LHCN-M2 (cell line): ENCODE measurements around the gene SMG6. TPM values are rescaled to one million over a fixed set of nuclear protein-coding genes. Genes with fewer than 3 reads are reported as not detected.

Experiments used
- DNase-seq: peaks from one replicate; pipeline ENCODE4 v3.0.0-alpha.2; 2012; ENCODE audit warnings: low read depth
- total RNA-seq: library from RNA; depleted of rRNA; stranded (reverse); fragments of >200 nt; gene quantifications from 2 replicates; pipeline ENCODE4 v1.2.3, GENCODE V29; 2014

The SMG6 gene
- total RNA-seq, 1 experiment from 2014 or later, result 35.5 TPM

GRCh38 chr17:2033153-2033552, 270.4 kb downstream of the SMG6 start:
- no peak for DNase-seq

DNA sequence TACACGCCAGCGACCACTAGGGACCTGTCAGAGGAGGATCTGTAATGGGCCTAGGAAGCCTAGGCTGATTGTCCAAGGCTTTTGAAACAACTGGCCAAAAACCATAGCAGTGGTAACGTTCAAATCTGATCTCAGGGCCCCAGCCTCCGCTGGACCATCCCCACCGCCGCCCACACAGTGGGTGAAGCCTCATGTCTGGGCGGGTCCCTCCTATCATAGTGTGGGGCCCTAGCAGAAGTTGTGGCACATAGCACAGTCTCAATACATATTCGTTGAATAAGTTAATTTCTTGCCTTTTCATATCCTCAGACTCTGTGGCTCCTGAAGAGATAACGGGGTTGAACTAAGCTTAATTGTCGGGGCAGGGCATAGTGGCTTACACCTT, 272.8 kb downstream of the SMG6 start:
- no peak for DNase-seq

DNA sequence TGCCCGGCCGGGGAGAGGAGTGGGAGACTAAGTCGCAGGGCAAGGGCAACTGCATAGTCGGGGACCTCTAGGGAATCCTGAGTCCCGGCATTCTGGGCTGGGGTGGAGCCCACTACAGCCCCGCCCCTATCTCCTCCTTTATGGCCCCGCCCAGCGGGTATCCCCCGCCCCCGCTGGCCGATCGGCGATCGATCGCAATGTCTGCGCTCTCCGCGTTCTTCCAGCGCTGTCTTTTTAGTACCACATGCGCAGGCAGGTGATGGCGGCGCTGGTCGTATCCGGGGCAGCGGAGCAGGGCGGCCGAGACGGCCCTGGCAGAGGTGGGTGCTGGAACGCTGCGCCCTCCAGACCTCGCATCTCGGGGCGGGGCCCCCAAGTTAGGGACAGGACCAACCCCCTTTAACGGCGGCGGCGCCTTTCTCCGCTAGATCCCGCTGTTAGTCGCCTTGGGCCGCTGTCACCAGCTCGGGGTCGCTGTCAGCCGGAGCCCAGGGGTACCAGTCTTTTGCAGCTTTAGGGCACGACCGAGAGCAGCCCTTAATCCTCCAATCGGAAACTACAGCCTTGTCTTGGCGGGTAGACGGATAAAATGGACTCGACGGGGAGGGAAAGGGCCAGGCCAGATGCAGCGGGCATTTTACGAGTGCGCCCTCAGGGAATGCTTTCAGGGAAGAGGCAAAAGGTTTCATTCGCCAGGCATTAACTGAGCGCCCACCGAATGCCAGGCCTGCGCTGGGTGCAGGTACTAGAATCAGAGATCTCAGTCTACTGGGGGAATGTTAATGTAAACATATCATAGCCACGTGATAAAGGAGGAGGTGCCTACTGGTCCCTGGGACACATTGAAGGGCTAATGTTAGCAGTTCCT, 273.4 kb downstream of the SMG6 start, which contains the start of gene DPH1:
Gene DPH1 (plus strand): TSS at position 243 of the 868 bp plus-strand sequence. CDS start 17 bp downstream, at position 260.
- peak; percentile 89 for DNase-seq

- no peak for DNase-seq
Measured at GRCh38 chr17:2028737-2029136, 274.8 kb downstream of the SMG6 start.

- no peak for DNase-seq
Measured at GRCh38 chr17:2028234-2028614, 275.4 kb downstream of the SMG6 start.

GRCh38 chr17:2027528-2028233, 275.9 kb downstream of the SMG6 start:
- DNase-seq, result no peak

DNA sequence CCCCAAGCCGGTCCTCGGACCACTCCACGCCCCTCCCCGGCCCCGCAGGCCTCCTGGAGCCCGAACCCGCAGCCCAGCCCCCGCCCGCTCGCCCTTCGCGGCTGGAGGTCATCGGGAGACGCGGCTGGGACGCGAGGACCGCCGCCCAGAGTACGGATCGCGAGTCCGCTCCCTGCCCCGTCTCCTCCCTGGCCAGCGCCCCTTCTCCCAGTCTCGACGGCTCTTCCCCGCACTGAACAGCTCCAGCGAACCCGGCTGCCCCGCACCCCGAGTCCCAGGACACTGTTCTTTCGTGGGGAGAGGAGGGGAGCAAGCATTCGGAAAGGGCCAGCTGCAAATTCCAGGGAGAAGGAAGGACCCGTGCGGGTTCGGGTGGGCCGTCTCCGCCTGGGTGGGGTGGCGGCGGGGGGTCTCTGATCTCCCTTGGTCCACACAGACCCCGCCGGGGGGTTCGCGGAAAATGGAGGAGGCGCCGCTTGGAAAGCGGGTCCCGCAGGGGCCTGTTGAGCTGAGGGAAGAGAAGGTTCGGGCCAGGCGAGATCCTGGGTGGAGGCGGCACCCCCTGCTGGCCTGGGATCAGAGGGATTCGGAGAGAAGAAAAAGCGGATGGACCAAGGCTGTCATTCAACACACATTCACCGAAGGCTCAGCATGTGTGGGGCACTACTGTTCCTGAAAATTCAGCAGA, 277.8 kb downstream of the SMG6 start:
- DNase-seq, result peak; percentile 58

- DNase-seq, result peak; percentile 44
Measured at GRCh38 chr17:2025220-2025621, 278.4 kb downstream of the SMG6 start, which contains the start of gene RTN4RL1. RTN4RL1 (minus strand) TSS chr17:2025334; CDS start chr17:2024865, 469 bp downstream.

DNA sequence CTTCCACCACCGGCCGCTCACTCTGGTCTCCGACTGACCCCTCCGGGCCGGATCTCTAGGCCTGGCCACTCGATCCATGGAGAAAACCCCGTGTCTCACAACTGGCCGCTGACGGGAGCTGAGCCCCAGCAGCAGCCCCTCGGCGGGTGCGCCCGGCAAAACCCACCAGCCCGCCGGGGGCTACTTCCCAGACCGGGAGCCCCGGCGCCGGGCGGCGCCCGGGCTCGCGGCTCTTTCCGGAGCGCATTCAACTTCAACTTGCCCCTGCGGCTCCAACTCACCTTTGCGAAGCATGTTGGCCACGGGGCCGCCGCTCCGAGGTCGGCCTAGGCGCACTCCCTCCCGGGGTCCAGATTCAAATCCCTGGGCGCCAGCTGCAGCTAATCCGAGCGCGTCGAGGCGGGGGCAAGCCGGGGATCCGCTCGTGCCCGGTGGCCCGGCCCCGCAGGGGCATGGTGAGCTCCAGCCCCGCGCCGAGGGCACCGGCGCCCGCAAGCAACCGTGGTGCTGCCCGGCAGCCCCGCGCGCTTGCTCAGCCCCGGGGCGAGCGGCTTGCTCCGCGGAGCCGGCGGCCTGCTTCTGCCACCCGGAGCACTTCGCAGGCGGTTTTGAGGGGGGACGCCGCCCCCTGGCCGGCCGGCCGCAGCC, 278.9 kb downstream of the SMG6 start:
- no peak for DNase-seq

GRCh38 chr17:2023692-2024571, 279.7 kb downstream of the SMG6 start:
- no peak for DNase-seq

DNA sequence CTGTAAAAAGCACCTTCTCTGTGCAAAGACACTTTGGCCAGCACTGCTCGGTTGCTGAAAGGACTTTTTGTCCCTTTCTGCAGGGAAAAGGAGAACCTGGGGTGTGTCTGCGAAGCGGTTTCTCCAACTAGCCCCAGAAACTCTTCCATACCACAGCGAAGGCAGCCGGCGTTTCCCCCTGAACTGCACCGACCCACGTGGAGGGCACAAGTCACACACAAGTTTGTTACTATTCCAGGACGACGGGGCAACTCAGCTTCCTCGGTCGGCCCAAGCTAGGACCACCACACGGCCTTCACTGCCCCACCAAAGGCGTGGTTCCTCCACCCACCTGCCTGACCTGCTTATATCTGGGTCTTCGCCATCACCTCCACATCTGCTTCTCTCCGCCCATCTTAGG, 280.3 kb downstream of the SMG6 start:
- no peak for DNase-seq

DNA sequence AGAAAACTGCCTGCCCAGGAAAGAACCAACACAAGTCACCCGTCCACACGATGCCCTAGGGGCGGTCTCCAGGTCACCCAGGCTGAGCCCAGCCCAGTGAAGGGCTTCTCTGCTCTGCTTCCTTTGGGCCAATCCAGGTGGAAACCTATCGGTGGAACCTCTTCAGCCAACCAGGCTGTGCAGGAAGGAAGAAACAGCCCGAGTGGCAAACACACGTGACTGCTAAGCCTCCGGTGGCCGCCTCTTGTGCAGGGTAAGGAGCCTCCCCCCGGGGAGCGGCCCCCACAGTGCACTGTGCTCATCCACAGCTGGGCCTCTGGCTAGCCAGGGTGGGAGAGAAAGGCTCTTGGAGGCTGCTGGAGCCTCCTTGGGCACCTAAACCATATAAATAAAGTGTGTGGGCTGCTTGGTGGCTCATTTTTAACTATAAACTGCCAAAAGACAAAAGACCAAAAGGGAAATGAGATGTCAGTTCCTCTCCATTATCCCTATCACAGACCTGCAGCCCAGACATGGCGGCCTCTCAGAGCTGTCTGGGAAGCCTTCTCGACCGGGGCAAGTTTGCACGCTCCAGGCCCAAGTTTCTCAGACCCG, 280.8 kb downstream of the SMG6 start:
- no peak for DNase-seq

DNA sequence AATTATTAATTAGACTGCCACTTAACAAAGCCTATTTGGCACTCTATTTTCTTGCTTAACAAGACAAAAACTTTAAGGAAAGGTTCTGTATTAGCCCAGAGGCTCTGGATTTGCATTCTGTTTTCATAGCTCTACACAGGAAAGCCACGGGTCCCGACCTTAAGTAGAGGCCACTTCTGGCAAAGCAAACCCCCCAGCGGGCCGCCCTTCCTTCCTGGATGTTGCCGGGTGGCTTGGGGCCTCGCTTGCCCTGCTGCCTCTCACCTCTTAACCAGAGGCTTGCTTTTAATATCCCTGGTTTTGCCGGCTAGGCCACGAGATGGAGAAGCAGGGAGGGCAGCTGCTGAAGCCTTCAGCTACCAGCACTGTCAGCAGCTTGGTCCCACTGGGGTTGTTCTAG, 282.9 kb downstream of the SMG6 start:
- DNase-seq, result no peak

- DNase-seq, result no peak
Measured at GRCh38 chr17:2019723-2020122, 283.9 kb downstream of the SMG6 start.

DNA sequence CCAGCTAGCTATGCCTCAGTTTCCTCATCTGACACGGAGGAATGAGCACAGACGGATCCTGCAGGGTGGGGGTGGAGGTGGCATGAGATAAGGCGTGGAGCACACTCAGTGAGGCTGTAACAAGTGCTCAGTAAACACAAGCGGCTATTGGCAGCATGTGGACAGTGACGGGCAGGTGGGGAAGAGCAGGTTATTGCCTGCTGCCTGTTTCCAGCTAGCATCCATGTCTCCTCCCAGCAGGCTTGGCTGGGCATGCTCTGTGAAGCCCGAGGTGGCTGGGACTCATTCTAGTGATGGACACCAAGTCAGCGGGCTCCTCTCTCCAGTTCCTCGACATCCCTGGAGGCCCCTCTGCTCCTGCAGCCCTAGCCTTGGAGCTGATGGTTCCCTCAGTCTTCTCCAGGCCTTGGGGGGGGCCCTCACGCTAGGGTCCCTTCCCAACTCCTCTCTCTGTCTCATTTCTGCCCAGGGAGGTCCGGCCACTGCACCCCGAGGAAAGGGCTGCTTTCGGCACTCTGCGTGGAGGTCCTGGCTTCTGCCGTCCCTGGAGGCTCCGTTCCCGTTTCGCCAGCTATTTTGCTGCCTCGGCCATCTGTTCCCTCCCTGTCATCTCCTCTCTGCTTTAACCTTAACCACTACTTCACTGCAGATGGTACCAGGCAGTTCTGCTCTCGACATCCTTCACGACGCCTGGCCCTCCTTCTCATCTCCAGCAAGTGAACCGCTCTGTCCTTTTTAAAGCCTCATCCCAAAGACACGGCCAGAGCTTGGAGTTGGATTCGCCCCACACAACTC, 284.7 kb downstream of the SMG6 start:
- no peak for DNase-seq

- DNase-seq, result no peak
Measured at GRCh38 chr17:2017274-2017941, 286.2 kb downstream of the SMG6 start.

DNA sequence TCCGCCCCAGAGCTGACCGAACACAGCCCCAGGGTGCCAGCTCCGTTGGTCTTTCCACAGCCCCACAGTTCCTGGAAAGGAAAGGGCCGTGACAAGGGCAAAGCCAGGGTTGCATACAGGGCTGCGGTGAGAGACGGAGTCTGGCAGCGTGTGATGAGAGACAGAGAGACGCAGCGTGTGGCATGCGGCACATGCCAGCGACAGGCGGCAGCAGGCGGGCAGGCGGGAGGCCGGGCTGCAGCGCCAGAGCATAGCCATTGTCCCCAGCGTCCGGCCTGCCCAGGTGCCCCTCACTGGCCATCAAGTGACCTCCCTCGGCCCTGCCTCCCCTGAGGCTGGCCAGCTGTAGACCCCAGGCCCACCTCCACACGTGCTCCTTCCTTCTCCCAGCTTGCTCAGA, 287.1 kb downstream of the SMG6 start:
- DNase-seq, result no peak

- no peak for DNase-seq
Measured at GRCh38 chr17:2015314-2015713, 288.3 kb downstream of the SMG6 start.

DNA sequence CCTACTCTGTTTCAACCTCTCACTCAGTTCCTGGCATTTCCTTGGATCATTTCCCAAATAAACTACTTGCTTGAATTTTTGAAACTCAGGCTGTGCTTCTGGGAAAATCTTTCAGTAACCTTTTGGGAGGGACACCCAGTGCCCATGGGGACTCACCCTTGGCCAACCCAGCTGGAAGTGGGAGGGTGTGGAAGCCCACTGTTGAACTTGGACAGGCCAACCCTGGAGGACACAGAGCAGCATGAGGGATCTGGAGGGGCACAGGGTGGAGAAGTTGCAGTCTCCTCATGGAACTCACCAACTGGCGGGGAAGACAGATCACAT, 289.6 kb downstream of the SMG6 start:
- DNase-seq, result no peak
